Measurements from ENCODE around the gene STRADB.

DNA sequence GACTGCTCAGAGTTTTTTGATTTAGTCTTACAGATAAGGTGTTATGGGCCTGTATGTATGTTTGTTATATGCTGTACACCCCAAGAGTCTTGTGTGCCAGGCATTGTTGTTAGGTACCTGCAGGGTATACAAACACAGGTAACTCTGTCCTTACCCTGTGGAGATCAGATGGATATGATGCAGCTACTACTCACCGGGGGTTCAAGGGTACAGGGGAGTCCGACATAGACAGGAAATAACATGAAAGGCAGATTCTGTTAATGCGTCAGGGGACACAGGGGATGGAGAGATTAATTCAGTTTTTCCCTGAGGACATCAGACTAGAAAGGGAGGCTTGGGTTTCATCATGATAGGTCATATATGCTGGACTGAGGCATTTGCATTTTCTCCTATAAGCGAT, 31.6 kb upstream of the STRADB start:
- TF ChIP-seq, protein P1, sequence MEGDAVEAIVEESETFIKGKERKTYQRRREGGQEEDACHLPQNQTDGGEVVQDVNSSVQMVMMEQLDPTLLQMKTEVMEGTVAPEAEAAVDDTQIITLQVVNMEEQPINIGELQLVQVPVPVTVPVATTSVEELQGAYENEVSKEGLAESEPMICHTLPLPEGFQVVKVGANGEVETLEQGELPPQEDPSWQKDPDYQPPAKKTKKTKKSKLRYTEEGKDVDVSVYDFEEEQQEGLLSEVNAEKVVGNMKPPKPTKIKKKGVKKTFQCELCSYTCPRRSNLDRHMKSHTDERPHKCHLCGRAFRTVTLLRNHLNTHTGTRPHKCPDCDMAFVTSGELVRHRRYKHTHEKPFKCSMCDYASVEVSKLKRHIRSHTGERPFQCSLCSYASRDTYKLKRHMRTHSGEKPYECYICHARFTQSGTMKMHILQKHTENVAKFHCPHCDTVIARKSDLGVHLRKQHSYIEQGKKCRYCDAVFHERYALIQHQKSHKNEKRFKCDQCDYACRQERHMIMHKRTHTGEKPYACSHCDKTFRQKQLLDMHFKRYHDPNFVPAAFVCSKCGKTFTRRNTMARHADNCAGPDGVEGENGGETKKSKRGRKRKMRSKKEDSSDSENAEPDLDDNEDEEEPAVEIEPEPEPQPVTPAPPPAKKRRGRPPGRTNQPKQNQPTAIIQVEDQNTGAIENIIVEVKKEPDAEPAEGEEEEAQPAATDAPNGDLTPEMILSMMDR (tag by site-specific recombination; IDR thresholded peaks at IDR 0.05) = no peak
- TF ChIP-seq, protein P2, sequence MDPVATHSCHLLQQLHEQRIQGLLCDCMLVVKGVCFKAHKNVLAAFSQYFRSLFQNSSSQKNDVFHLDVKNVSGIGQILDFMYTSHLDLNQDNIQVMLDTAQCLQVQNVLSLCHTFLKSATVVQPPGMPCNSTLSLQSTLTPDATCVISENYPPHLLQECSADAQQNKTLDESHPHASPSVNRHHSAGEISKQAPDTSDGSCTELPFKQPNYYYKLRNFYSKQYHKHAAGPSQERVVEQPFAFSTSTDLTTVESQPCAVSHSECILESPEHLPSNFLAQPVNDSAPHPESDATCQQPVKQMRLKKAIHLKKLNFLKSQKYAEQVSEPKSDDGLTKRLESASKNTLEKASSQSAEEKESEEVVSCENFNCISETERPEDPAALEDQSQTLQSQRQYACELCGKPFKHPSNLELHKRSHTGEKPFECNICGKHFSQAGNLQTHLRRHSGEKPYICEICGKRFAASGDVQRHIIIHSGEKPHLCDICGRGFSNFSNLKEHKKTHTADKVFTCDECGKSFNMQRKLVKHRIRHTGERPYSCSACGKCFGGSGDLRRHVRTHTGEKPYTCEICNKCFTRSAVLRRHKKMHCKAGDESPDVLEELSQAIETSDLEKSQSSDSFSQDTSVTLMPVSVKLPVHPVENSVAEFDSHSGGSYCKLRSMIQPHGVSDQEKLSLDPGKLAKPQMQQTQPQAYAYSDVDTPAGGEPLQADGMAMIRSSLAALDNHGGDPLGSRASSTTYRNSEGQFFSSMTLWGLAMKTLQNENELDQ (tag by site-specific recombination; IDR thresholded peaks at IDR 0.05; ENCODE audit: low read depth) = no peak
- TF ChIP-seq, protein P3, sequence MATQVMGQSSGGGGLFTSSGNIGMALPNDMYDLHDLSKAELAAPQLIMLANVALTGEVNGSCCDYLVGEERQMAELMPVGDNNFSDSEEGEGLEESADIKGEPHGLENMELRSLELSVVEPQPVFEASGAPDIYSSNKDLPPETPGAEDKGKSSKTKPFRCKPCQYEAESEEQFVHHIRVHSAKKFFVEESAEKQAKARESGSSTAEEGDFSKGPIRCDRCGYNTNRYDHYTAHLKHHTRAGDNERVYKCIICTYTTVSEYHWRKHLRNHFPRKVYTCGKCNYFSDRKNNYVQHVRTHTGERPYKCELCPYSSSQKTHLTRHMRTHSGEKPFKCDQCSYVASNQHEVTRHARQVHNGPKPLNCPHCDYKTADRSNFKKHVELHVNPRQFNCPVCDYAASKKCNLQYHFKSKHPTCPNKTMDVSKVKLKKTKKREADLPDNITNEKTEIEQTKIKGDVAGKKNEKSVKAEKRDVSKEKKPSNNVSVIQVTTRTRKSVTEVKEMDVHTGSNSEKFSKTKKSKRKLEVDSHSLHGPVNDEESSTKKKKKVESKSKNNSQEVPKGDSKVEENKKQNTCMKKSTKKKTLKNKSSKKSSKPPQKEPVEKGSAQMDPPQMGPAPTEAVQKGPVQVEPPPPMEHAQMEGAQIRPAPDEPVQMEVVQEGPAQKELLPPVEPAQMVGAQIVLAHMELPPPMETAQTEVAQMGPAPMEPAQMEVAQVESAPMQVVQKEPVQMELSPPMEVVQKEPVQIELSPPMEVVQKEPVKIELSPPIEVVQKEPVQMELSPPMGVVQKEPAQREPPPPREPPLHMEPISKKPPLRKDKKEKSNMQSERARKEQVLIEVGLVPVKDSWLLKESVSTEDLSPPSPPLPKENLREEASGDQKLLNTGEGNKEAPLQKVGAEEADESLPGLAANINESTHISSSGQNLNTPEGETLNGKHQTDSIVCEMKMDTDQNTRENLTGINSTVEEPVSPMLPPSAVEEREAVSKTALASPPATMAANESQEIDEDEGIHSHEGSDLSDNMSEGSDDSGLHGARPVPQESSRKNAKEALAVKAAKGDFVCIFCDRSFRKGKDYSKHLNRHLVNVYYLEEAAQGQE (tag by site-specific recombination; IDR thresholded peaks at IDR 0.05) = no peak
